Stimulated activated CD8-positive, alpha-beta memory T cell treated with anti-CD3 and anti-CD28 coated beads, Interleukin-15, amount 100 ng/mL, for 1 hour (primary cell): Measurements from ENCODE around the gene CBLL1.

Source experiments
- DNase-seq: peaks from one replicate; pipeline ENCODE4 v3.0.0-alpha.2; 2020; ENCODE audit warnings: low read depth

CBLL1 gene

DNA sequence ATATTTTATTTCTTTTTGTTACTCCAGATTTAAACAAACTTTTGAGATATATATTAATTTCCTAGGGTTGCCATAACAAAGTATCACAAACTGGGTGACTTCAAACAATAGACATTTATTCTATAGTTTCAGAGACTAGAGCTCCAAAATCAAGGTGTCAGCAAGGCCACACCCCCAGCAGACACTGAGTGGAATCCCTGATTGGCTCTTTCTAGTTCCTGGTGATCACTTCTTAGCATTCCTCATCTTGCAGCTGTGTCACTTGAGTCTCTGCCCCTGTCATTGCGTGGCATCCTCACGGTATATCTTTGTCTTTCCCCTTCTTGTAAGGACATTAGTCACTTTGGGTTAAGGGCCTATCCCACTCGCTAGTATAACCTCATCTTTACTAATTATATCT, 66.7 kb downstream of the CBLL1 start:
- no peak for DNase-seq
